KG1 (cell line): Measurements from ENCODE around the gene GPR107.

Experiments
- DNase-seq: peaks from one replicate; lab custom pipeline; 2025; lab: John Stamatoyannopoulos, UW

Gene GPR107

DNA sequence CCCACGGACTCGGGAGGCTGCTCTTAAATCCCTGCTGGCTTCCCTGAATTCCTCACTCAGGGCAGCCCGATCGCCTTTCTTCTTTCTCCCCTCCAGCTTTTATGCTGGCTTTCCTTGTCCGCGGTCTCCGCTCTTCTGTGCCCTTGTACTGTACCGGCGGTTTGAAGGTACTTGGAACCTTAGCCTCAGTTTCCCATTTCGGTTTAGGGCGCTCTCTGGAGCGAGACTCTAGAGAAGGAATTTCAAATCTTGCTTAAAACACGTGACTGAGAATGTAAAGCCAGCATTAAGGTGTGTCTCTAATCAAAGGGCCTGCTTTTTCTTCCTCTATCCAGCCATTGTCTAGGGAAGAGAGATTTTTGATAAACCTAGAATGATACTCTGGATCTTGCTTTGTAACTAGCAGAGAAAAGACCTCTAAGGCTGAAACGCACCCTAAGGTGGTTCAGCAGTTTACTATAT lies 650 bp downstream of the GPR107 start:
- DNase-seq, result no peak

DNA sequence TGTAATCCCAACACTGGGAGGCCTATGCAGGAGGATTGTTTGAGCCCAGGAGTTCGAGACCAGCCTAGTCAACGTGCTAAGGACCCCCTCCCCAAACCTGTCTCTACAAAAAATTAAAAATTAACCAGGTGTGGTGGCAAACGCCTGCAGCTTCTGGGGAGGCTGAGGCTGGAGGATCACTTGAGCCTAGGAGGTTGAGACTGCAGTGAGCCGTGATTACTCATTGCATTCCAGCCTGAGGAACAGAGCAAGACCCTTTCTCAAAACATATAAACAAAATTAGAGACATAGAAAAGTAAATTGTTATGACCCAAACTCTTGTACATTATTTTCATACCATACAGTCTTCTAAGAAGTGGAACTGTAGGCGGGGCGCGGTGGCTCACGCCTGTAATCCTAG lies 1.1 kb downstream of the GPR107 start:
- no peak for DNase-seq

- DNase-seq, result no peak
These were observed 4.4 kb downstream of the GPR107 start for GRCh38 chr9:130058154-130058553.

DNA sequence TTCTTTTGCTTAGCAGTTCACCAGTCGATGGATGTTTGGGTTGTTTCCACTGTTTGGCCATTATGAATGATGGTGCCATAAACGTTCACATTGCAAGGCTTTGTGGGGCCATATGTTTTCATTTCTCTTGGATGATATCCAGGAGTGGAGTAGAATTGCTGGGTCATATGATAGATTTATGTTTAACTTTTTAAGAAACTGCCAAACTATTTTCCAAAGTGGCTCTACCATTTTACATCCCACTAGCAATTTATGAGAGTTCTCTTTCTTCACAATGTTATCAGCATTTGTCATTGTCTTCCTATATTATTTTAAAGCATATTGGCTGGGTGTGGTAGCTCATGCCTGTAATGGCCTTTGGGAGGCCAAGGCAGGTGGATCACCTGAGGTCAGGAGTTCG lies 5.2 kb downstream of the GPR107 start:
- no peak for DNase-seq

- DNase-seq, result no peak
These were observed 6.6 kb downstream of the GPR107 start for GRCh38 chr9:130060296-130060695.

DNA sequence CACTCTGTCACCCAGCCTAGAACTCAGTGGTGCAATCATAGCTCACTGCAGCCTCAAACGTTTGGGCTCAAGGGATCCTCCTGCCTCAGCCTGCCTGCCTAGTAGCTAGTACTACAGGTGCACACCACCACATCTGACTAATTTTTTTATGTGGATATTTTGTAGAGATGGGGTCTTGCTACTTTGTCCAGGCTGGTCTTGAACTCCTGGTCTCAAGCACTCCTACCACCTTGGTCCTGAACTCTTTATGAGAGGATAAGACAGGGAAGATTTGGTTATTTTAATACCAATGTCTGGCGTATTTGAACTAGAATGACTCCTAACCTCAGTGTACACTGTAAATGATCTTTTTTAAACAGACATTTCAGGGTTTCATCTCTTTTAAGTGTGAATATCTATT lies 9.0 kb downstream of the GPR107 start:
- no peak for DNase-seq

DNA sequence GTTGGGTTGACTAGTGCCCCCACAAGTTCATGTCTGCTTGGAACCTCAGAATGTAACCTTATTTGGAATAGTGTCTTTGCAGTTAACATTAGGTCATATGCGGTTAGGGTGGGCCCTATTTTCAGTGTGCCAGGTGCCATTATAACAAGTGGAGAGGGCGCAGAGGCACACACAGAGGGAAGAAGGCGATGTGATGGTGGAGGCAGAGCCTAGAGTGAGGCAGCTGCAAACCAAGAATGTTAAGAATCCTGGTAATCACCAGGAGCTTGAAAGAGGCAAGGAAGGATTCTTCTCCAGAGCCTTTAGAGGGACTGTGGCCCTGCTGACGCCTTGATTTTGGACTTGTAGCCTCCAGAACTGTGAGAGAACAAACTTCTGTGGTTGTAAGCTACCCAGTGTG lies 10.9 kb downstream of the GPR107 start:
- DNase-seq, result no peak

- no peak for DNase-seq
These were observed 15.3 kb downstream of the GPR107 start for GRCh38 chr9:130069048-130069447.

DNA sequence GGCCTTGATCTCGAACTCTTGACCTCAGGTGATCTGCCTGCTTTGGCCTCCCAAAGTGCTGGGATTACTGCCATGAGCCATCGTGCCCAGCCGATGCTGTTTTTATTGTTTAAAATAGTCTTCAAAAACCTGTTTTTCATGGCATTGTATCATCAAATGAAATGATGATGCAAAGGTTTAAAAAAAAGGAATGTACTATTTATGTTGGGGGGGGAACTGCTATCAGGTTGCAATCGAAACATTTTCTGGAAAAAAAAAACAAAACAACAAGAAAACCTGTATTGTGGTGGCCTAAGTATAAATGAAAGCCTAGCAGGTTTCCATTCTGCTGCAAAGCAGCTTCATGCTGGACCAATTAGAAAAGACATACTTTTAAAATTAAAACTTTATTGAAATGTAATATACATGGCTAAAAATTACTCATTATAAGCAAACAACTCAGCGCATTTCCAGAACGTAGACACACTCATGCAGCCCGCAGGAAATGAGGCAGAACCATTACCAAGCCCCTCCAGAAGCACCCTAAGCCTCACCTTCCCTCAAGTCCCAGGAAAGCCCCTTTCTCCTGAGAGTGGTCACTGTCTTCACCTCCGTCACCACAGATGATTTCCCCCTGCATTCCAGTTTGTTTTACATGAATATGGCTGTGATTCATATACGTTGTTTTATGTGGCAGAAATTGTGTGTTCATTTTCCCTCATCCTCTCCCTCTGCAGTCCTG lies 19.0 kb downstream of the GPR107 start:
- no peak for DNase-seq

GRCh38 chr9:130073373-130073772 lies 19.7 kb downstream of the GPR107 start:
- DNase-seq, result no peak

DNA sequence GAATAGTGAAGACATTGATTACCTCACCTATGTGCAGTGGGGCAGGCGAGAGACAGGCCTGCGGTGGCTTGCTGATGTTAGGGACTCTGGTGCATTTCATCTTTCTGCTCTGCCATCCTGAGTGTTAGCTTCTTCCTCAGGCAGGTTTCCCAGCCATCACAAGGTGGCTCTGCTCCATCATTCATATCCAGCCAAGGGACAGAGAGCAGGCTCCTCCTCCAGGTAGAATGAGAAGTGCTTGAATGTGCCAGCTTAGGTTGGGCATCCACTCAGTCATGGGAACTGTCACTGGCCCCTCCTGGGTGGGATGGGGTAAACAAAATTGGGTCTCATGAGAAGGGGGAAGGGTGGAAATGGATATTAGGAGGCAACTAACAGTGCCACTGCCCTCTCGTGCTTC lies 24.8 kb downstream of the GPR107 start:
- no peak for DNase-seq

- DNase-seq, result no peak
These were observed 30.6 kb downstream of the GPR107 start for GRCh38 chr9:130084337-130084736.

- no peak for DNase-seq
These were observed 34.3 kb downstream of the GPR107 start for GRCh38 chr9:130088051-130088450.

GRCh38 chr9:130089141-130089540 lies 35.4 kb downstream of the GPR107 start:
- DNase-seq, result no peak

- no peak for DNase-seq
These were observed 37.2 kb downstream of the GPR107 start for GRCh38 chr9:130090915-130091314.

- no peak for DNase-seq
These were observed 39.2 kb downstream of the GPR107 start for GRCh38 chr9:130092910-130093309.

GRCh38 chr9:130095872-130096271 lies 42.2 kb downstream of the GPR107 start:
- DNase-seq, result no peak

DNA sequence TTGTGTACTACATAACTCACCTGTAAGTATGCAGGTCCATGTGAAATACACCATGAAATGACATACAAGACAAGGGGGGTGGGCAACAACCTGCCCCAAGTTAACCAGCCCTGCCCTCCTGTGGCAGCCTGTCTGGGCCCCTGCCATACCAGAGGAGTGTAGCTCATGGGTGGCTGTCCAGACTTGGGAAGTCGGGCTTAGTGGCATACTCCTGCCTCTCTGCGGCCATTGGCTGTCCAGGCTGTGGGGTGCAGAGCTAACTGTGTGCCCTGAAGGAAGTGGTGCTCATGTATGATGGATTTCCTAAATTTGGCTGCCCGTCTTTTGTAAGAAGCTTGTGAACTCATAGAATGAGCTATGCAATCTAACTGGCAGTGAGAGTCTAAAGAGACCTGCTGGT lies 47.0 kb downstream of the GPR107 start:
- DNase-seq, result no peak

GRCh38 chr9:130101915-130102314 lies 48.2 kb downstream of the GPR107 start:
- DNase-seq, result no peak

DNA sequence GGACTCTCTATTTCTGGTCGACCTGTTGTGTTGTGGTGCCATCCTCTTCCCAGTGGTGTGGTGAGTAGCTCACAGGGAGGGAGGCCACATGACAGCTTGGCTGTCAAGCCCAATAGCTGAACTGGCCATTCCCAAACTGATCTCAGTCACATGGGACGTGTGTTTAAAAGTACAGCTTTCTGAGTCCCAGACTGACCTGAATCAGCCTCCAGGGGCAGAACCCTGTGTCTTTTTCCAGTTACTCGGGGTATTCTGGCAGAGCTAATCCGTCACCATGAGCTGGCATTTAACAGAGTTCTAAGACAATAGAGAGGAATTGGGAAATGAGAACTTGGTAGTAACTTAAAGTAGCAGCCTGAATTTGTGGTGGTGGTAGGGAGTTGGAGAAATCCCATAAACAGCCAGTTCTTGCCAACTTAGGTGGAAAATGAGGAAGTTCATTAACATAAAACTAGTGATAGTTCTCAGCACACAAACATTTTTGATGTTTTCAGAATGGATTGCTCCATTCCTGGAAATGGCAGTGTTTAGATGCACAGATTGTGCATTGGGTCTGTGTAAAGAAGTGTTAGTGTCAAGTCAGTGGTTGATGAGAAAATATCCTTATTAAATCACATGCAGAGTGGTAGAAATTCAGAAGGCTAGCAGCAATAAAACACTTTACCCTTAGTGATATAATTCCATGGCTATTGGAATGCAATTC lies 50.9 kb downstream of the GPR107 start:
- DNase-seq, result no peak

DNA sequence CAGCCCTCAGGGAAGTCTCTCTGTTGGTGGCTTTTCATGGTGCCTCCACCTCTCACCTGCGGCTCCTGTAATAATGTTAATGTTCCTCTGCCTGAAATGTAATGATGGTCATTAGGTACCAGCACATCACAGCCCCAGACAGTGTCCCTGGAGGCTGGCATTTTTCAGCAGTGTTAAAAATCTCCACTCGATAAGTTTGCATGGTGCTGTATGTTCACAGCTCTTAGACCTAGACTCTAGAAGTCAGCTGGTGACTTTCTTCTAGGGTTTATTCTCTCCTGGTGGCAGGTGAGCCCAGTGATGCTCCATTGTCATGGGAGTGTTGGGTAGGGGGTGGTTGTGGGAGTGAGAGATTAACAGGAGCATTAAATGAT lies 53.1 kb downstream of the GPR107 start:
- no peak for DNase-seq

- DNase-seq, result peak; percentile 74
These were observed 53.6 kb downstream of the GPR107 start for GRCh38 chr9:130107234-130107861.

DNA sequence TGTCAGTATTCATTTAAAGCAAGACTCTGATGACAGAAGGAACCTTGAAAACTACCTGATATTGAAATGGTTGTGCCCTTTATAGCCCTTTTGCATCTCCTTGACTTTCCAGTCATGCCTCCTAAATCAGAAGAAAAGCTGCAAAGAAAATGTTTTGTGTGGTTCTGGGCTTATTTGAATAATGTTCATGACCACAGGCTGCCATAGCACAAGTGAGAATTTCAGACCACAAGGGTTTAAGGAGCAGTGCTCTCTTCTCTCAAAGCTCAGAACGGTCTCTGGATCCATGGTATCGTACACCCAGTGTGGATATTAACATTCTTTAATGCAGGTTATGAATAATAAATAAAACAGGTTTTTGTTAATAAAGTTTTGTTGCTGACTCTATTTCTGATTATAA lies 54.2 kb downstream of the GPR107 start:
- DNase-seq, result no peak
